ENCODE results near the gene DNER. TPM values are rescaled to one million over a fixed set of nuclear protein-coding genes. Genes with fewer than 3 reads are reported as not detected.

The DNER gene
- total and polyA plus RNA-seq, 2 donors (not counting 1 experiment from before 2014, with no cell fraction given): not detected

- H2AFZ ChIP-seq (ENCODE audit: insufficient read depth, low read depth, low read length, poor library complexity, severe bottlenecking): no peak overlapping the region
- intact Hi-C loops (cut with micrococcal nuclease): no loop called here
- no peak overlapping the region for H3K4me3 Mint-ChIP-seq
These were observed 25.9 kb upstream of the DNER start for GRCh38 chr2:229740279-229740678.

GRCh38 chr2:229738024-229738625 lies 23.8 kb upstream of the DNER start:
- WGBS (ENCODE audit: insufficient coverage): no CpG with 5 or more reads among the region's 3 CpGs
- POLR2A ChIA-PET: no interaction called here
- no peaks in the 10 kb centered on the region for H3K4me1 Mint-ChIP-seq

More at GRCh38 chr2:229740279-229740678, 25.9 kb upstream of the DNER start:
- TF ChIP-seq EZH2 (IDR thresholded peaks at IDR 0.05; ENCODE audit: borderline replicate concordance, insufficient read depth, low read depth, low read length, poor library complexity, severe bottlenecking): no peak
- no peak for TF ChIP-seq CTCF (IDR thresholded peaks at IDR 0.05)
- Mint-ChIP-seq H3K27me3 (no peaks in the 10 kb centered on the region), H3K27ac (no peak overlapping the region), H3K9me3 (ENCODE audit: insufficient read depth) (peaks cover 10% of the 10 kb centered on the region), H3K4me1 (no peaks in the 10 kb centered on the region)
- H3K4me1 ChIP-seq (ENCODE audit: control insufficient read depth in 2 of 2, insufficient read depth in 2 of 2, low read length in 2 of 2): no peaks in the 10 kb centered on the region
- H3K4me2 ChIP-seq (replicated peaks; ENCODE audit: low read depth, low read length, poor library complexity, severe bottlenecking): no peak overlapping the region
- no peak for ATAC-seq (ENCODE audit: low read depth)
- no peak overlapping the region for H3K9ac ChIP-seq (ENCODE audit: low read length)
- DNase-seq: no peak
- H3K27ac ChIP-seq (ENCODE audit: low read length in 2 of 2): no peak overlapping the region
- no peaks in the 10 kb centered on the region for H3K79me2 ChIP-seq (ENCODE audit: control insufficient read depth, insufficient read depth, low read length)
- ChIA-PET POLR2A (no interaction called here), CTCF (no interaction called here)
- no peaks in the 10 kb centered on the region for H3K27me3 ChIP-seq (replicated peaks in 1 of 4; ENCODE audit: control extremely low read depth in 1 of 4, control insufficient read depth in 3 of 4, insufficient read depth in 4 of 4, low read length in 3 of 4)
- H3K4me3 ChIP-seq (ENCODE audit: control extremely low read depth in 1 of 5, extremely low read depth in 1 of 5, insufficient read depth in 1 of 5, low read depth in 2 of 5, low read length in 4 of 5): no peak overlapping the region
- 92% methylated on average over 4 of the region's 4 CpGs for WGBS (ENCODE audit: insufficient coverage)
- peaks cover 0 to 24% (median 23%) of the 10 kb centered on the region in 3 donors for H3K9me3 ChIP-seq (ENCODE audit: control extremely low read depth in 1 of 3, control insufficient read depth in 2 of 3, insufficient read depth in 1 of 3, low read length in 2 of 3)
- H4K20me1 ChIP-seq (ENCODE audit: control insufficient read depth, insufficient read depth, low read length, poor library complexity, severe bottlenecking): no peaks in the 10 kb centered on the region
- H3K36me3 ChIP-seq (replicated peaks in 1 of 2; ENCODE audit: control extremely low read depth in 1 of 2, control insufficient read depth in 1 of 2, extremely low read depth in 1 of 2, insufficient read depth in 2 of 2, low read length in 1 of 2): no peaks in the 10 kb centered on the region

More at GRCh38 chr2:229738024-229738625, 23.8 kb upstream of the DNER start:
- H4K20me1 ChIP-seq (ENCODE audit: control insufficient read depth, insufficient read depth, low read length, poor library complexity, severe bottlenecking): no peaks in the 10 kb centered on the region
- H3K27me3 ChIP-seq (replicated peaks in 1 of 4; ENCODE audit: control extremely low read depth in 1 of 4, control insufficient read depth in 3 of 4, insufficient read depth in 4 of 4, low read length in 3 of 4): no peaks in the 10 kb centered on the region
- no peak overlapping the region for H3K4me3 Mint-ChIP-seq
- H3K27me3 Mint-ChIP-seq: peaks cover 4% of the 10 kb centered on the region
- no peaks in the 10 kb centered on the region for H3K4me1 ChIP-seq (ENCODE audit: control insufficient read depth in 2 of 2, insufficient read depth in 2 of 2, low read length in 2 of 2)
- H3K4me2 ChIP-seq (replicated peaks; ENCODE audit: low read depth, low read length, poor library complexity, severe bottlenecking): no peak overlapping the region
- TF ChIP-seq CTCF (IDR thresholded peaks at IDR 0.05): no peak
- no peak for TF ChIP-seq EZH2 (IDR thresholded peaks at IDR 0.05; ENCODE audit: borderline replicate concordance, insufficient read depth, low read depth, low read length, poor library complexity, severe bottlenecking)
- no peaks in the 10 kb centered on the region for H3K36me3 ChIP-seq (replicated peaks in 1 of 2; ENCODE audit: control extremely low read depth in 1 of 2, control insufficient read depth in 1 of 2, extremely low read depth in 1 of 2, insufficient read depth in 2 of 2, low read length in 1 of 2)
- H3K27ac Mint-ChIP-seq: no peak overlapping the region
- no peak overlapping the region for H3K4me3 ChIP-seq (ENCODE audit: control extremely low read depth in 1 of 5, extremely low read depth in 1 of 5, insufficient read depth in 1 of 5, low read depth in 2 of 5, low read length in 4 of 5)
- DNase-seq (no peak), ATAC-seq (ENCODE audit: low read depth) (no peak)
- H3K79me2 ChIP-seq (ENCODE audit: control insufficient read depth, insufficient read depth, low read length): no peaks in the 10 kb centered on the region
- intact Hi-C loops (cut with micrococcal nuclease): no loop called here
- no peak overlapping the region for H2AFZ ChIP-seq (ENCODE audit: insufficient read depth, low read depth, low read length, poor library complexity, severe bottlenecking)
- H3K9ac ChIP-seq (ENCODE audit: low read length): no peak overlapping the region
- peaks cover 0 to 24% (median 23%) of the 10 kb centered on the region in 3 donors for H3K9me3 ChIP-seq (ENCODE audit: control extremely low read depth in 1 of 3, control insufficient read depth in 2 of 3, insufficient read depth in 1 of 3, low read length in 2 of 3)
- peaks cover 10% of the 10 kb centered on the region for H3K9me3 Mint-ChIP-seq (ENCODE audit: insufficient read depth)
- CTCF ChIA-PET: no interaction called here
- no peak overlapping the region for H3K27ac ChIP-seq (ENCODE audit: low read length in 2 of 2)
